ENCODE data around the gene GPR62.
"Not testable (repeated sequence)": the region's sequence is repeated elsewhere in the genome, so short reads cannot be mapped to it uniquely, and the experiment has no call there.

The GPR62 gene

DNA sequence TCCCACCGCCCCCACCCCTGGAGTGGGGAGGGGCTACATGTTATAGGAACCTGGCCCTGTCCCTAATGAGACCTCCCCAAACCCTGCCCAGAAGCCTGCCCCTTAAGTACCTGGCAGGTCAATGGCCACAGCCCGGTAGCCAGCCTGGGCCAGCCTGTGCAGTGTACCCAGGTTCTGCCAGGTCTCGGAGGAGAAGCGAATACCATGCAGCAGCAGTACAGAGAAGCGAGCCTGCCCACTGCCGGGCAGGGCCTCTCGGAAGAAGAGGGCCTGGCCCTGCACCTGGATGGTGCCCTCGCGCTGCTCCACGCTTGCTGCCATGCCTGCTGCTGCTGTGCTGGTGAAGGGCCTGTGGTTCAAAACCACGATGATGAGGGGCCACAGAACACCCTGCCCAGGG lies 16.2 kb downstream of the GPR62 start:
- DNase-seq: no peak

DNA sequence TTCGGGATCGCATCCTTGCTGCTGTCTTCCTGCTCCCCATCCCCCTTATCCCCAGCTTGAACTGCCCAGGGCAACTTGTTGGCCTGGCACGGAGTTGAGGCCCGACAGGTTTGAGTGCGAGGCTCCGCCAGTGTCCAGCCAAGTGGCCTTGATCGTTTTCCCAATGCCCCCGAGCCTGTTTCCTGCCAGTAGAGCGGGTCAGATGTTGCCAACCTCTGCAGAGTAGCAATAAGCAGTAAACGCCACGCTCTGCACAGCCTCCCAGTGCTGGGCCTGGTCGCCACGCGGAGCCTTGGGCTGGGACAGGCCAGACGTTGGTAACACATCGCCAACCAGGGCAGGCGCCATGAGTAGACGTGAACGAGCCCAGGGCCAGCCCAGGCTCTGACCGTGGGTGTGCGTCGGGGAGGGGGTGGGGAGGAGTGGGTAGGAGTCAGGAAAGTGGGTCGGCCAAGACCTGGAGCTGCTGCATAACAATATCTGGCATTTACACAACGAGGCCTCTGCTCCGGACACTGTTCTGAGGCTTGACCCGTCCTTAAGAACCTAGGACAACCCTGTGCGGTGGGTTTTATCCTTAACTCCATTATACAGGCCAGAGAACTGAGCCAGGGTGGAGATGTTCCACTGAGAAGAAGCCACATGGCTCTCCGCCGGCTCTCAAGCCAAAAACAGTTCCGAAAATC lies 19.2 kb downstream of the GPR62 start:
- no peak for DNase-seq

DNA sequence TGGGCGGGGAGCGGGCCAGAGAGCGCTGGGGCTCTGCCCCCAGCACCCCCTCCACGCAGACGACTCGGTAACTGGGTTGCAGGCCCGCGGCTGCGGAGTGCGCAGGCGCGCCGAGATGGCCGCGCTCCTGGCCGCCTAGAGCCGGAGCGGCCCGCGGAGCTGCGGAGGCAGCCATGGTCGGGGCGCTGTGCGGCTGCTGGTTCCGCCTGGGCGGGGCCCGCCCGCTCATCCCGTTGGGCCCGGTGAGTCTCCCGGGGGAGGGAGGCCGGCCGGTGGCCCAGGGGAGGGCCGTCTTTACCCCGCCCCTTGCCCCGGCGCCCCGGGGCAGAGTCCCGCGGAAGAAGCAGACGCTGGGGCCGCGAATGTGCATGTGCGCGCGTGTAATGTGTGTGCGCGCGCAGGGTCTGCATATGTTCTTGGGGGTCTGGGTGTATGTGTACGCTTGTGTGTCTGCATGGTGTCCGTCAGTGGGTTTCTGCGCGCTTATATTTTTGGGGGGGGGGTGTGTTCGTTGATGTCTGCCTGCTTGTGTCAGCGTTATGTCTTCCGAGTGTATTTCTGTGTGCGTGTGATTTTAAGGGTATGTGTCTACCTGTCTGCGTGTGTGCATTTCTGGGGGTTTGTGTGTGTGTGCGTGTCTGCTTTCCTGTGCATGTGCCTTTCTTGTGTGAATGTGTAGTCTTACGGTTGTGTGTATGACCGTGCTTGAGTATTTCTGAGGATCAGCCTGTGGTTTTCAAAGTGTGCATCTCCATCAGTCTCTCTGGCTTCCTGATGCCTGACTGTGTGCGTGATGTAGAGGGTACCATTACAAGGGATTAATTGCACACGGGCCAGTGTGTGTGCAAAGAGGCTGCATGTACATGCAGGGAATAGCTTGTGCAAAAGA lies 20.0 kb downstream of the GPR62 start, which contains the start of gene ABHD14A:
Gene ABHD14A, plus strand, starts transcription at position 102 of the 889 bp plus-strand sequence. Its CDS starts 72 bp downstream, at position 174.
- peak; percentile 47 to 59 for DNase-seq

DNA sequence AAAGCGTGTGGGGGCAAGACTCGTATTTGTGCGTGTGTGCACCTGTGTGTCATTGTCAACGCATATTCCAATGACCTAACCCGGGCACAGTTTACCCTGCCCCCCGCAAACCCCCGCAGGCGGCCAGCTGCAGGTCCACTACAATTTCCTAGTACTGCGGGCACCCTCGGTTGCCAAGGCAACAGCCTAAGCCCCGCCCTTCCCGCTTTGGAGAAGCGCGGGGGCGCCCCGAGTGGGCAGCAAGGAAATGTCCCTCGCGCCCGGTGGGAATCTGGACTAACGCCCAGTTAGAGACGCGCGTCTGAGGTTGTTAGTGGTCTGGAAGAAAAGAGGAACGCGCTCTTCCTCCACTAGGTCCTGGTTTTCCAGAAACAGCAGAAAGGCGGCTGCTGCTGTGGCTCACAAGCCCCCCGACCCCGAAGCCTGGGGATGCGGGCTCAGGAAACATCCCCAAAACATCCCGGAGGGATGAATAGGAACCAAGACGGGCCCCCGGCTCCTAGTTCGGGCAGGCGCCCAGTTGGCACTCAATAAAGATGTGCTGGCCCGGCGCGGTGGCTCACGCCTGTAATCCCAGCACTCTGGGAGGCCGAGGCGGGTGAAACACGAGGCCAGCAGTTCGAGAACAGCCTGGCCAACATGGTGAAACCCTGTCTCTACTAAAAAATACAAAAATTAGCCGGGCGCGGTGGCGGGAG lies 20.8 kb downstream of the GPR62 start:
- no peak for DNase-seq

DNA sequence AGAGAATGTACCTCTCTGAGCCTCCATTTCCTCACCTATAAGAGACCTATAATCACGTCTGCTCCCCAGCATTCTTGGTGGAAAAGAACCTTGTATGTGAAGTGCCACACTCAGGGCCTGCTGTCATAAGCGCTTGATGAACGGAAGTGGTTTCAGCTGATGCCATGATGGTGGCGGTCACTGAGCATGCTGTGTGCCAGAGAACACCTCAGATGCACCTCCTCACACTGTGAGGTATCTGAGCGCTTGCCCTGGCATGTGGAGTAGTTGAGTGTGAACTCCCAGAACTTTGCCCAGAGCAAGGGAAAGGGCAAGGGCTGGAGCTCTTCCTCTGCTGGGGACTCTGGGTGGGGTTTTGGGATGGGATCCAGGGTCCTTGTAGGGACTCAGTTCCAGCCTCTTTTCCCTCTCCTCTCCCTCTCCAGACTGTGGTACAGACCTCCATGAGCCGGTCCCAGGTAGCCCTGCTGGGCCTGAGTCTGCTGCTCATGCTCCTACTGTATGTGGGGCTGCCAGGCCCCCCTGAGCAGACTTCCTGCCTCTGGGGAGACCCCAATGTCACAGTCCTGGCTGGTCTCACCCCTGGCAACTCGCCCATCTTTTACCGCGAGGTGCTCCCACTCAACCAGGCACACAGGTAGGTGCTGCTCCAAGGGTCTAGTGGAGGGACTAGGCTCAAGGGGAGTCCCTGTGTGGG lies 22.4 kb downstream of the GPR62 start:
- DNase-seq: no peak

DNA sequence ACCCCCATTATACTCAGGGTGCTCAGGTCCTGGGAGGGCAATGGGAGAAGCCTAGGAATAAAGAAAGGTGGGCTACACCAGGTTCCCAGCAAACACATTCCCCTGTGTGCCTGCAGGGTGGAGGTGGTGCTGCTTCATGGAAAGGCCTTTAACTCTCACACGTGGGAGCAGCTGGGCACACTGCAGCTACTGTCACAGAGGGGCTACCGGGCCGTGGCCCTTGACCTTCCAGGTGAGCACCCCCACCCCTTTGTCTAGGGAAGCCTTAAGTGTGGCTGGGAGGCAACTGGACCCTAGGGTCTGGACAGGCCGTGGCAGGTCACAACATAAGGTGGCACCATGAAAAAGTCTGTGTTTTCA lies 22.9 kb downstream of the GPR62 start:
- DNase-seq: no peak

DNA sequence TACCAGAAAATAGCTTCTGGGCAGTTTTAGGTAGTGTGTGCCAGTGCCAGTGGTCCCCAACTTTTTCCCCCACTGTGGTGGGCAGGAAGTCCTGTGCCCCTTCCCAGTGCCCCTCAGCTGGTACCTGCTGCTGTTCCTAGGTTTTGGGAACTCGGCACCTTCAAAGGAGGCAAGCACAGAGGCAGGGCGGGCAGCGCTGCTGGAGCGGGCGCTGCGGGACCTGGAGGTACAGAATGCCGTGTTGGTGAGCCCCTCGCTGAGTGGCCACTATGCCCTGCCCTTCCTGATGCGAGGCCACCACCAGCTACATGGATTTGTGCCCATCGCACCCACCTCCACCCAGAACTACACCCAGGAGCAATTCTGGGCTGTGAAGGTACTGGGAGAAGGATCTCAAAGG lies 25.1 kb downstream of the GPR62 start:
- DNase-seq: no peak

DNA sequence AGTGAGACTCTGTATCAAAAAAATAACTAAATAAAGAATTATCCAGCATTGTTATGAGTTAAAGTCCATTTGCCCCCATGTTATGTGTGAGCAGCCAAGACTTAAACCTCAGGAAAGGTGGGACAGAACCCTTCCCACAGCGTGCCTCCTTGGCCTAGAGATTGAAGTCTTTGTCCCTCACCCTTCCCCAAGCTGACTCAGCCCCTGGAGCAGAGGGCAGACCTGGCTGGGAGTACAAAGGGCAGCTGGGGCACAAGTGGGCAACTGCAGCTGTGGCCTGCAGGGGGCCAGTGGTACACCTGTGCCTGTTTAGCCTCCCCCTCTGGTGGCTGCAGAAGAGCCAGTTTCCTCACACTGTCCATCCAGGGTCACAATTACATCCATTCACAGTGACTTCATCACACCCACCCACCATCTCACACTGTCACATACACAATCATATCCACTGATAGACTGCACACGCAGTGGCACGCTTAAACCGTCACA lies 27.2 kb downstream of the GPR62 start:
- DNase-seq: peak; percentile 56 to 67

DNA sequence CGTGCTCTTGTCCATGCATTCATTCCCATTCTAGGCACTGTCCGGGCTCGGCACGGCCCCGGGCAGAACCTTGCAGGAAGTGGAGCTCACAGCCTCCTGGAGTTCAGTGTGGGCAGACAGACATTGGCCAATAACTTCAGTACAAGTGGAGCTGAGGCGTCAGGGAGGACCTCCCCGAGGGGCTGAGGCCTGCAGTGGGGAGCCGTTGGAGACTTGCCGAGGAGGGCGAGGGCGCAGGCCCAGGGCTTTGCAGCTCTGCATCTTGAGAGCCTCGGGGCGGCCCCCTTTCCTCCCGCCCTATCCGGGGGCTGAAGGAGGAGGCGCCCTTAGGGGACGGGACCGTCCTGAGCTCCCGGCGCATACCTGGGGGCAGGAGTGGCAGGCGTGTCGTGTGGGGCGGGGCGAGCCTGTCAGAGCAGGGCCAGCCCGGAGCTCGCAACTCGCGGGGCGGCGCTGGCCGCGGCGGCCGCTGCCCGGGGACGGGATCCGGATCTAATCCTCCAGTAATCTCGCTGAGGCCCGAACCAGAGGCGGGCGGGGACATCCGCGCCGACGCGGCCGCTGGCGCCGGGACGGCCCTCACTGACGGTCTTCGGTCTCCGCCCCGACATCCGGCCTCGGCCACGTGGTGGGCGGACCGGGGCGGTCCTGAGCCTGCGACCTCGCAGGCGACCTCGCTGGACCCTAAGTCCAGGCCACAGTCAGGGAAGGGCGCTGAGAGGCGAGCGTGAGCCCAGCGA lies 27.8 kb downstream of the GPR62 start, which contains the start of gene ACY1:
Gene ACY1, plus strand, starts transcription at position 698 of the 740 bp plus-strand sequence. CDS start 530 bp downstream, outside the sequence.
- DNase-seq: peak; percentile 76 to 83

DNA sequence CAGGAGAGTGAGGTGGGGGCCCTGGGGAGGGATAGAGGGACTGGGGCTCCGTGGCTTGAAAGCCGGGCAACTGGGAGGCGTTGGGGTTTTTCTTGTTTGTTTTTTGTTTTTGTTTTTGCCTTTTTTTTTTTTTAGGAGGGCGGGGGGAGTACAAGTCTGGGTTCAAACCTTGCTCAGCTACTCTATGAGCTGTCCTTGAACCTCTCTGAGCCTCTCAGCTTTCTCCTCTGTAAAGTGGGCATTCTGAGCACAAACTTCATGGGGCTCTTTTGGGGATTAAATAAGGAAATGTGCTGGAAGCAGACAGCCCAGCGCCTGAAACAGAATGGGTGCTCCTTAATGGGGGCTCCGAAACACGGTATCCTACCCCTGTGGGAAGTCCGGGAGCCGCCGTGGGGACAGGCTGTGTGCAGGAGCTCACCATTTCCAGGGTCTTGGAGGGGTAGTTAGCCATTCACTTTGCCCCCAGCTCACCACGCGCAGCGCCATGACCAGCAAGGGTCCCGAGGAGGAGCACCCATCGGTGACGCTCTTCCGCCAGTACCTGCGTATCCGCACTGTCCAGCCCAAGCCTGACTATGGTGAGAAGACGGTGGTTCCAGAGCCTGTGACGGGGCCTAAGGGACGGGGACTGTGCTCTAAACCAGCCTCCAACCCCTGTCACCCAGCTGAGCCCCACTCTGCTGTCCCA lies 28.5 kb downstream of the GPR62 start:
- no peak for DNase-seq

DNA sequence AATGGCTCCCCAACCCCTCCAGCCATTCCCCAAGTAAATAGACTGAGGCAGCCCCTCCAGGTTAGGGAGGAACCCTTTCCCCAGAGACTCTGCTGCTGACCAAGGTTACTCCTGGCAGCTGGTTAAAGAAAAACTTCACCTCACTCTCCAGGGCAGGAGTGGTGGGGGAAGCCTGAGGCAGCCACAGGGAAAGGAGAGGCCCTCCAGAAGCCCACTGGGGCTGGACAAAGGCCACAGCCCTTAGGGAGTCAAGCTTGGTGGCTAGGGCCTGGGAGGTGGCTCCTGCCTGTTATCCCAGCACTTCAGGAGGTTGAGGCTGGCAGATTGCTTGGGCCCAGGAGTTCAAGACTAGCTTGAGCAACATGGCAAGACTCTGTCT lies 29.1 kb downstream of the GPR62 start:
- no peak for DNase-seq

DNA sequence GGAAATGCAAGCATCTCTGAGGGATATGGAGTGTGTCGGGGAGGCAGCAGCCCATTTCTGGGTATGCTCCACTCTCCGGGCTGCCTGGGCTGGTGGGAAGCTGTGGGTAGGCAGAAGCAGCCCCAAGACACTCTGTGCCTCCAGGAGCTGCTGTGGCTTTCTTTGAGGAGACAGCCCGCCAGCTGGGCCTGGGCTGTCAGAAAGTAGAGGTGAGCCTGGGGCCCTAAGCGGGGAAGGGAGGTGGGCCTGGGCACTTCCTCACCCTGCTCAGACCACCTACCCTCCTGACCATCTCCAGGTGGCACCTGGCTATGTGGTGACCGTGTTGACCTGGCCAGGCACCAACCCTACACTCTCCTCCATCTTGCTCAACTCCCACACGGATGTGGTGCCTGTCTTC lies 29.9 kb downstream of the GPR62 start:
- no peak for DNase-seq

DNA sequence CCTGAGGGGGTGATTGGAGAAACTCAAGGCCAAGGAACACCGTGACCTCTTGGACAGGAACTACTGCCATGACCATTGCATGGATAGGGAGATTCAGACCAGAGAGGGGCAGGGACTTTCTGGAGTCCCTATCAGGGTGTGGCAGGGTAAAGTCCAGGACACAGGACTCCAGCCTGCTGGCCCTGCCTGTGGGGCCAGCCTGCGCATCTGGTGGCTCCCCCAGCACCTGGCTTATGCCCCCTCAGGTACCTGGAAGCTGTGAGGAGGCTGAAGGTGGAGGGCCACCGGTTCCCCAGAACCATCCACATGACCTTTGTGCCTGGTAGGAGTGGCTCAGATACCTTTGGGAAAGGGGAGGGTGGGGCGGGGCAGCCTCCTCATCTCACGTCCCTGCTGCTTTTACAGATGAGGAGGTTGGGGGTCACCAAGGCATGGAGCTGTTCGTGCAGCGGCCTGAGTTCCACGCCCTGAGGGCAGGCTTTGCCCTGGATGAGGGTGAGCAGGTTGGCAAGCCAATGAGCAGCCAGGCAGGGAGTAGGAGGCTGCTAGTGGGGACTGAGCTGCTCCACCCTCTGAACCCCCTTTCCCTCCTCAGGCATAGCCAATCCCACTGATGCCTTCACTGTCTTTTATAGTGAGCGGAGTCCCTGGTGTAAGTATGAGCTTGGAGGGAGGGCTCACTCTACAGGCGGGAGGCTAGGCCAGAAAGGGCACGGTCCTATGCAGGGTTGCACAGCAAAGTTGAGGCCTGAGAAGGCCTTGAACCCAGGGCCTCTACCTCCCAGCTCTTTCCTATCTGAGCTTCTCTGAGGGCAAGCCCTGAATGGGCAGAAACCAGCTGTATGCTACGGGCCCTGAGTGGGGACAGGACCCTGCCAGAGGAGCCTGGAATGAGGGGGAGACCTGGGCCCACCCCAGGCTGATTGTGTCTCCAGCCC lies 31.1 kb downstream of the GPR62 start:
- no peak for DNase-seq

DNA sequence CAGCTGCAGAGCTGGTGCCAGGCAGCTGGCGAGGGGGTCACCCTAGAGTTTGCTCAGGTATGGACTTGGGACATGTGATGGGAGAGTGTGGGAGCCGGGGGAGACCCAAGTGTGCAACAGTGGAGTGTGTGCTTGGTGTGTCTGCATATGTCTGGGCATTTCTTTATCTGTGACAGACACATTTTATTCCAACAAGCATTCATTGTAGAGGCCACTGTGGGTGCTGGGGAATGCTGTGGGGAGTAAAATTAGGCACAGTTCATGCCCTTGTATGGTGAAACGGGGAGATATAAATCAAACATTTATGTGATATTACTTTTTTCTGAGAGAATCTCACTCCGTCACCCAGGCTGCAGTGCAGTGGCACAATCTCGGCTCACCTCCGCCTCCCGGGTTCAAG lies 32.4 kb downstream of the GPR62 start:
- no peak for DNase-seq

DNA sequence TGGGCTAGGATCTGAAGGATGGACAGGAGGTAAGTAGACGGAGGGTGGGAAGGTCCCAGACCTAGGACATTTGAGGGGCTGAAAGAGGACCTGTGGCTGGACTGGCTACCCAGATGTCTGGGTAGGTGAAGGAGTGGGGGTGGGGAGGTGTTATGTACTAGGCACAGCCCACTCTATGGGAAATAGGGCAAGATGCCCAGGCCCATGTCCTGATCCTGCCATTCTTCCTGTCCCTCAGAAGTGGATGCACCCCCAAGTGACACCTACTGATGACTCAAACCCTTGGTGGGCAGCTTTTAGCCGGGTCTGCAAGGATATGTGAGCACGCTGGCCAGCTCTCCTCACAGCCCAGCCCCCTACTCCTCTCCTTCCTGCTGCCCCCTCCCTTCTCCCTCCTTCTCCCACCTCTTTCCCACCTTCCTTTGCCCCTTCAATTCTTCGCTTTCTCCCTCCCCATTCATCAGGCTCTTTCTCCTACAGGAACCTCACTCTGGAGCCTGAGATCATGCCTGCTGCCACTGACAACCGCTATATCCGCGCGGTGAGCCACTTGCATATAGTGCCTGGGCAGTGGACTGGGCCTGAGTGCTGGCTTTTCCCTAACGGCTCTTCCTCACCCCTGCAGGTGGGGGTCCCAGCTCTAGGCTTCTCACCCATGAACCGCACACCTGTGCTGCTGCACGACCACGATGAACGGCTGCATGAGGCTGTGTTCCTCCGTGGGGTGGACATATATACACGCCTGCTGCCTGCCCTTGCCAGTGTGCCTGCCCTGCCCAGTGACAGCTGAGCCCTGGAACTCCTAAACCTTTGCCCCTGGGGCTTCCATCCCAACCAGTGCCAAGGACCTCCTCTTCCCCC lies 33.3 kb downstream of the GPR62 start:
- no peak for DNase-seq

DNA sequence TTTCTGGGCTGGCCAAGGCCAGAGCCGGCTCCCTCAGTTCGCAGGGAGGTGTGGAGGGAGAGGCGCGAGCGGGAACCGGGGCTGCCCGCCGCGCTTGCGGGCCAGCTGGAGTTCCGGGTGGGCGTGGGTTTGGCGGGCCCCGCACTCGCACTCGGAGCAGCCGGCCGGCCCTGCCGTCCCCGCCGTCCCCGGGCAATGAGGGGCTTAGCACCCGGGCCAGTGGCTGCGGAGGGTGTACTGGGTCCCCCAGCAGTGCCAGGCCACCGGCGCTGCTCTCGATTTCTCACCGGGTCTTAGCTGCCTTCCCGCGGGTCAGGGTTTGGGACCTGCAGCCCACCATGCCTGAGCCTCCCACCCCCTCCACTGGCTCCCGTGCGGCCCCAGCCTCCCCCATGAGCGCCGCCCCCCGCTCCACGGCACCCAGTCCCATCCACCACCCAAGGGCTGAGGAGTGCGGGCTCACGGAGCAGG lies 35.4 kb downstream of the GPR62 start:
- DNase-seq: not testable (repeated sequence)

DNA sequence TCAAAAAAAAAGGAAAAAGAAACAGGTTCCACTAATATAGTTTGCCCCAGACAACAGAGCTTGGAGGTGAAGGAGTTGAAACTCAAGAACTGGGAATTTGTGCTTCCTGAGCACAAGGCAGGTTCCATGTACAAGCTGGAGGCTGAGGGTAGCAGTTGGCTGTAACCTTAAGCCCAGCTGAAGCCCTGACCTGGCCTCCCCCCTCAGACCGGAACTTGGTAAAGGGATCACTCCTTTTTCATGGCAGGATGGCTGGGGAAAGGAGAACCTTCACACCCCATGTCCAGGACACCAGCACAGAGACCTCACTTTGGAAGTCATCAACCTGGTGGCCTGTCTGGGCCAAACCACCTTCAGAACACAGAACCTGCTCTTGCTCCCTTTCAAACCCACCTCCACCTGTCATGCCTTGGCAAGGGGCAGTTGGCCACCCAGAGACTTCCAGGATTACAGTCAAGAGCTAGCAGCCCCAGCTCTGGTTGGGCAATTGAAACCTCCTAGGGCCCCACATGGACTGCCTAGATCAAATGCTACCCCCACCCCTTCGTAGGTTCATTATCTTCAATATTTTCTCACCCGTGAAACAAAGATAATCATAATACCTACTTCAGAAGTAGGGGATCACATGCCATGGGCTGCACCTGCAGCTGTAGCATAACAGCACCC lies 37.0 kb downstream of the GPR62 start:
- no peak for DNase-seq

DNA sequence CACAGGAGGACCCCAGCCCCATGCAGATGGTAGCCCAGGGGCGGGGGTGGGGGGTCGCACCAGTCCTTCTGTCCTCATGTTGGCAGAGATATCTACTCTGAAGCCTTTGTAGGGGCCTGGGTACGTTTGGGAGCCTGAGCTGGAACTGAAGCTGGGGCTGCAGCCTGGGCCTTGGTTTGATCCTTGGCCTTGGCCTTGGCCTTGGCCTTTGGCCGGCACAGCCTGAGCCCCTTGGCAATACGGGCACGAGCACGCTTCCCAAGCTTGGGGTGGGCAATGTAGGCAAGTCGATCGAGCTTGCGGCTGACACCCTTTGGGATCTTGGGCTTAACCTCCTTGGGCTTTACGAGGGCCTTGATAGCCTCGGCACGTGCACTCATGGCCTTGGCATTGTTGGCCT lies 38.5 kb downstream of the GPR62 start:
- DNase-seq: not testable (repeated sequence)
